22Rv1 (cell line): ENCODE measurements around the gene NEUROD1.

Experiments
- ZFX ChIP-seq: fragments of 450-650 bp; IDR thresholded peaks from 2 replicates; pipeline ENCODE4 v1.6.1; 2017; ENCODE audit warnings: antibody characterized with exemption, borderline replicate concordance
- TF ChIP-seq, protein P1 (sequence below): fragments of 450-650 bp; IDR thresholded peaks from 2 replicates; pipeline ENCODE4 v1.5.1; 2017; ENCODE audit warnings: mild to moderate bottlenecking

DNA sequence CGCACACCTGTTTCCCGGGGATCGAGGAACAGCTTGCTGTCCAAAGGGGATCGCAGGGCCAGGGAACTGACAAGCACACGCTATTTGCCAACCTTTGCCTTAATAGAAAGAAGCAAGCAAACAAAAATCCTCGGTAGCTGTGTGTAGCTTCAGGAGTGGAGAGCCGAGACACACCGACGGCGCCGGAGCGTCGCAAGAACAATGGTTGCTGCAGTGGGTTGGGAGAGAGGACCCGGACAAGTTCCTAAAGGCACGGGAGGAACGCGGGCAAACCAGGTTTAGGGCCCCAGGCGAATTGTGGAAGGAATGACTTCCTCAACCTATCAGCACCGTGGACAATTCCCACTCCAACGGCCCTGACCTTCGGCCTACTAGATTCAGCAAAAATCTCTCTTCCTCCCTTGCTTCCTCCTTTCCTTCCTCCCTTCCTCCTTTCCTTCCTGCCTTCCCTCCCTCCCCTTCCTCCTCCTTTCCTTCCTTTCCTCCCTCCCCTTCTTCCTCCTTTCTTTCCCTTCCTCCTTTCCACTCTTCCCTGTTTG lies 4.9 kb upstream of the NEUROD1 start:
- TF ChIP-seq, protein P1, sequence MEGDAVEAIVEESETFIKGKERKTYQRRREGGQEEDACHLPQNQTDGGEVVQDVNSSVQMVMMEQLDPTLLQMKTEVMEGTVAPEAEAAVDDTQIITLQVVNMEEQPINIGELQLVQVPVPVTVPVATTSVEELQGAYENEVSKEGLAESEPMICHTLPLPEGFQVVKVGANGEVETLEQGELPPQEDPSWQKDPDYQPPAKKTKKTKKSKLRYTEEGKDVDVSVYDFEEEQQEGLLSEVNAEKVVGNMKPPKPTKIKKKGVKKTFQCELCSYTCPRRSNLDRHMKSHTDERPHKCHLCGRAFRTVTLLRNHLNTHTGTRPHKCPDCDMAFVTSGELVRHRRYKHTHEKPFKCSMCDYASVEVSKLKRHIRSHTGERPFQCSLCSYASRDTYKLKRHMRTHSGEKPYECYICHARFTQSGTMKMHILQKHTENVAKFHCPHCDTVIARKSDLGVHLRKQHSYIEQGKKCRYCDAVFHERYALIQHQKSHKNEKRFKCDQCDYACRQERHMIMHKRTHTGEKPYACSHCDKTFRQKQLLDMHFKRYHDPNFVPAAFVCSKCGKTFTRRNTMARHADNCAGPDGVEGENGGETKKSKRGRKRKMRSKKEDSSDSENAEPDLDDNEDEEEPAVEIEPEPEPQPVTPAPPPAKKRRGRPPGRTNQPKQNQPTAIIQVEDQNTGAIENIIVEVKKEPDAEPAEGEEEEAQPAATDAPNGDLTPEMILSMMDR = no peak
- no peak for TF ChIP-seq ZFX
